Spleen (tissue), 7 donors: ENCODE measurements around the gene MARCHF11.

Source experiments
- POLR2AphosphoS5 ChIP-seq, 3 donors: sonication (generic); formaldehyde crosslinking; IDR thresholded peaks; one replicate each; pipeline ENCODE4 v1.5.1; 2017; ENCODE audit warnings: antibody characterized with exemption in 3 of 3
- TF ChIP-seq, protein P1 (sequence below), 11 experiments: fragments of 200-600 bp in 7 of 11; fragments of 450-650 bp in 4 of 11; sonication (generic) in 4 of 11; IDR thresholded peaks in 8 of 11; conservative IDR thresholded peaks in 3 of 11; 1 replicate in 7 of 11; 2 replicates in 4 of 11; pipeline versions ENCODE4 v1.4.0 to v1.8.0; 2016 to 2021; ENCODE audit warnings: antibody characterized with exemption in 11 of 11, inconsistent platforms in 4 of 11, mild to moderate bottlenecking in 1 of 11
- donor health status: DM: no; HTN: no; CAD: no; lungs with moderate emphysema.
- donor health status: DM: no; HTN: no; CAD: no.
- donor health status: DM: no; HTN: no; CAD: no.

DNA sequence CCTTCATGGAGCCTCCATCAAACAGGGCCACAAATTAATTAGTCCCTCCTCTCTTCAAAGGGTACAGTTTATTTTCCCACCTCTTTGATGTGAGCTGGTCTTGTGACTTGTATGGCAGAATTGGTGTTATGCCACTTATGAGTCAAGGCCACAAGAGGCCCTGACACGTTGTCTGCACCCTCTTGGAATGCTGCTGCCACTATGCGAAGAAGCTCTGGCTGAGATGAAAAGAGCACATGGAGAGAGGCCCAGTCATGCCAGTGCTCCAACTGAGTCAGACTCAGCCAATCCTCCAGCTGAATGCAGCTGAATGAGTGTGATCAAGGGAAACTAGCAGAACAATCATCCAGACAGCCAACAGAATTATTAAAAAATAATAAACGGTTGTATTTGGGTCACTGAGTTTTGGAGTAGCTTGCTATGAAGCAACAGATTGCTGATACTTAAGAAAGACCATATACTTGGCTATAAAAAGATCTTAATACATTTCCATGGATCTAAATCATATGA lies 128.3 kb downstream of the MARCHF11 start:
- TF ChIP-seq, protein P1, sequence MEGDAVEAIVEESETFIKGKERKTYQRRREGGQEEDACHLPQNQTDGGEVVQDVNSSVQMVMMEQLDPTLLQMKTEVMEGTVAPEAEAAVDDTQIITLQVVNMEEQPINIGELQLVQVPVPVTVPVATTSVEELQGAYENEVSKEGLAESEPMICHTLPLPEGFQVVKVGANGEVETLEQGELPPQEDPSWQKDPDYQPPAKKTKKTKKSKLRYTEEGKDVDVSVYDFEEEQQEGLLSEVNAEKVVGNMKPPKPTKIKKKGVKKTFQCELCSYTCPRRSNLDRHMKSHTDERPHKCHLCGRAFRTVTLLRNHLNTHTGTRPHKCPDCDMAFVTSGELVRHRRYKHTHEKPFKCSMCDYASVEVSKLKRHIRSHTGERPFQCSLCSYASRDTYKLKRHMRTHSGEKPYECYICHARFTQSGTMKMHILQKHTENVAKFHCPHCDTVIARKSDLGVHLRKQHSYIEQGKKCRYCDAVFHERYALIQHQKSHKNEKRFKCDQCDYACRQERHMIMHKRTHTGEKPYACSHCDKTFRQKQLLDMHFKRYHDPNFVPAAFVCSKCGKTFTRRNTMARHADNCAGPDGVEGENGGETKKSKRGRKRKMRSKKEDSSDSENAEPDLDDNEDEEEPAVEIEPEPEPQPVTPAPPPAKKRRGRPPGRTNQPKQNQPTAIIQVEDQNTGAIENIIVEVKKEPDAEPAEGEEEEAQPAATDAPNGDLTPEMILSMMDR (IDR thresholded peaks at IDR 0.05 in 8 of 11, conservative IDR thresholded peaks at IDR 0.05 in 3 of 11) = no peak
- TF ChIP-seq POLR2AphosphoS5 (IDR thresholded peaks at IDR 0.05) = no peak
